Testis (tissue), 3 donors: ENCODE data around the gene MYDGF. TPM values are rescaled to one million over a fixed set of nuclear protein-coding genes. Genes with fewer than 3 reads are reported as not detected.
A peak's percentile ranks its signal among the peaks of the same experiment; 100 is the strongest.
"Not testable (repeated sequence)": the region's sequence is repeated elsewhere in the genome, so short reads cannot be mapped to it uniquely, and the experiment has no call there.

Source experiments
- DNase-seq: peaks from one replicate; pipeline ENCODE4 v3.0.0-alpha.2; 2019
- H3K27ac ChIP-seq, 2 donors: fragments of 200-600 bp; sonication (generic); one replicate each; pipeline ENCODE4 v1.5.1; 2019
- H3K27me3 ChIP-seq: fragments of 200-600 bp; sonication (generic); one replicate; pipeline ENCODE4 v1.5.1; 2019
- H3K36me3 ChIP-seq: fragments of 200-600 bp; sonication (generic); one replicate; pipeline ENCODE4 v1.5.1; 2017; ENCODE audit warnings: low read depth; ENCODE audit errors: missing control alignments
- H3K4me1 ChIP-seq: fragments of 200-600 bp; sonication (generic); one replicate; pipeline ENCODE4 v1.5.1; 2019
- H3K4me3 ChIP-seq, 2 donors: fragments of 200-600 bp; sonication (generic); one replicate each; pipeline ENCODE4 v1.5.1; 2017 to 2019
- H3K9me3 ChIP-seq: fragments of 200-600 bp; sonication (generic); one replicate; pipeline ENCODE4 v1.5.1; 2017
- POLR2A ChIP-seq: fragments of 450-650 bp; IDR thresholded peaks from one replicate; pipeline ENCODE4 v1.6.1; 2017; ENCODE audit warnings: antibody characterized with exemption, mild to moderate bottlenecking, moderate library complexity
- WGBS, 2 donors: methylation state at CpG; one replicate each; pipeline ENCODE4 v1.1.5; 2018; 5-methylcytosine and 5-hydroxymethylcytosine counted together
- intact Hi-C: fragments of 100-400 bp; cut with DNase I; formaldehyde crosslinking; loops from one replicate; pipeline ENCODE4 v1.15.1; 2023; ENCODE audit warnings: low total_unique reads
- polyA plus RNA-seq: library from polyadenylated mRNA; stranded (reverse); fragments of 350-450 nt; fragmentation: Illumina TruSeq; extraction: RNeasy Lipid Tissue Mini Kit (QIAGEN cat#74804); gene quantifications from one replicate; pipeline ENCODE4 v1.2.3, GENCODE V29; 2014; ENCODE audit warnings: low read depth, low replicate concordance; ENCODE audit not compliant: insufficient read depth
- total RNA-seq, 2 donors: library from RNA; depleted of rRNA; stranded (reverse); fragments of >200 nt; gene quantifications; one replicate each; pipeline ENCODE4 v1.2.3, GENCODE V29; 2016
- TF ChIP-seq, protein P1 (sequence below), 3 experiments: fragments of 450-650 bp in 2 of 3; fragments of 200-600 bp in 1 of 3; sonication (generic) in 1 of 3; IDR thresholded peaks; one replicate each; pipeline ENCODE4 v1.5.1; 2016 to 2019; ENCODE audit warnings: antibody characterized with exemption in 3 of 3, mild to moderate bottlenecking in 2 of 3, moderate library complexity in 1 of 3

The MYDGF gene
- total and polyA plus RNA-seq, 3 donors from 2014 or later = 51.6 to 87.0 (median 61.4) TPM

DNA sequence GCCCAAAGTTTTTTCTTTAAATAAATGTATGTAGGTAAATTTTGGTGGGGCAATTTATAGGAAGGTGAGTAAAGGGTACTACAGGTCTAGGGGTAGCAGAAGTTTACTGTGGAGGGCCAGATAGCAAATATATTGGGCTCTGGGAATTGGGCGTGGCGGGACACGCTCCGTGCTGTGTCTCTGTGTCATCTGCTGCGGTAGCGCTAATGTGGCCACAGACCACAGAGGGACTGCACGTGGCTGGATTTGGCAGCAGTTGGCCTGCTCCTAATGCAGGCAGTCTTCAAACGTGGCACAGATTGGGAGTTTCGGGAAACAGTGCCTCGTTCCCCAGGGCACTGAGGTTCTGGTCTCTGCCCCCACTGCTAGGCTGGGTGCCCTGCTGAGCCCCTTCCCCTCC is 16.6 kb upstream of the MYDGF start:
- no peak overlapping the region for H3K4me3 ChIP-seq
- 98 to 99% methylated on average over 7 to 10 of the region's 10 CpGs for WGBS, 2 donors
- H3K9me3 ChIP-seq = no peaks in the 10 kb centered on the region
- no peaks in the 10 kb centered on the region for H3K36me3 ChIP-seq
- no peaks in the 10 kb centered on the region for H3K27me3 ChIP-seq
- H3K27ac ChIP-seq = no peak overlapping the region
- no peak for TF ChIP-seq POLR2A
- intact Hi-C loops = no loop called here
- H3K4me1 ChIP-seq = no peaks in the 10 kb centered on the region
- DNase-seq = no peak

DNA sequence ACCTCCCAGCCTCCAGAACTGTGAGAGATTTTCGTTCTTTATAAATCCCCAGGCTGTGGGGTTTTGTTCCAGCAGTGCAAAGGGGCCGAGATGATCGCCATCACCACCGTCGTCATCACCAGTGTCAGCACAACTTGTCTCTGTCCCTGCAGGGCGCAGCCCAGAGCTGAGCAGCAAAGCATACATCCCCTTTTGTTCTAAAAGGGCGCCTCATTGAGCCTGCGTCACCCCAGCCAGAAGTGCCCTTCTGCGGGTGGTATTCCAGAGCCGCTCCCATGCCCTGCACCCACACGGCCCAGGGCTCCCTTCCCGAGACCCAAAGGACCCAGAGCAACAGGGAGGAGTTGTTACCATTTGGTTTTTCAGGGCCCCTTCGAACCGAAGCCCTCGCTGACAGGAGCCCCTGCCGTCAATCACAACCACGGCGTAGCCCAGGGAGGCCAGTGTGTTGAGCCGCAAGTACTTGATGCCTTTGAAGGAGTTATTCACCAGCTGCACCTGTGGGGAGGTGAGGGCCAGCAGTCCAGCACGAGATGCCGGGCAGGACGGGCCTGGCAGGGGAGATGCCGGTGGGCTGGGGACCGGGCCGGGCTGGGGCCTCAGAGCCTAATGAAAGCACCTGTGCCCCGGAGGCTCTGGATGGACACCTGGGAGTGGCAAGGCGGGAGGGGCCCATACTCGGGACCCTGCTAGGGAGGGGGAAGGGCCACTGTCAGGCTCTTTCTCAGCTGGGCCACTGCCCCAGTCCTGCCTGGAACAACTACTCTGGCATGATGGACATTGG is 14.4 kb upstream of the MYDGF start:
- DNase-seq = no peak
- Histone ChIP-seq H3K4me3 (no peak overlapping the region), H3K27me3 (no peaks in the 10 kb centered on the region), H3K9me3 (no peaks in the 10 kb centered on the region), H3K36me3 (no peaks in the 10 kb centered on the region), H3K4me1 (no peaks in the 10 kb centered on the region), H3K27ac (no peak overlapping the region)
- 93 to 97% methylated on average over 24 to 28 of the region's 28 CpGs for WGBS, 2 donors
- TF ChIP-seq POLR2A = no peak
- TF ChIP-seq, protein P1, sequence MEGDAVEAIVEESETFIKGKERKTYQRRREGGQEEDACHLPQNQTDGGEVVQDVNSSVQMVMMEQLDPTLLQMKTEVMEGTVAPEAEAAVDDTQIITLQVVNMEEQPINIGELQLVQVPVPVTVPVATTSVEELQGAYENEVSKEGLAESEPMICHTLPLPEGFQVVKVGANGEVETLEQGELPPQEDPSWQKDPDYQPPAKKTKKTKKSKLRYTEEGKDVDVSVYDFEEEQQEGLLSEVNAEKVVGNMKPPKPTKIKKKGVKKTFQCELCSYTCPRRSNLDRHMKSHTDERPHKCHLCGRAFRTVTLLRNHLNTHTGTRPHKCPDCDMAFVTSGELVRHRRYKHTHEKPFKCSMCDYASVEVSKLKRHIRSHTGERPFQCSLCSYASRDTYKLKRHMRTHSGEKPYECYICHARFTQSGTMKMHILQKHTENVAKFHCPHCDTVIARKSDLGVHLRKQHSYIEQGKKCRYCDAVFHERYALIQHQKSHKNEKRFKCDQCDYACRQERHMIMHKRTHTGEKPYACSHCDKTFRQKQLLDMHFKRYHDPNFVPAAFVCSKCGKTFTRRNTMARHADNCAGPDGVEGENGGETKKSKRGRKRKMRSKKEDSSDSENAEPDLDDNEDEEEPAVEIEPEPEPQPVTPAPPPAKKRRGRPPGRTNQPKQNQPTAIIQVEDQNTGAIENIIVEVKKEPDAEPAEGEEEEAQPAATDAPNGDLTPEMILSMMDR (IDR thresholded peaks at IDR 0.05) = no peak
- intact Hi-C loops = no loop called here

DNA sequence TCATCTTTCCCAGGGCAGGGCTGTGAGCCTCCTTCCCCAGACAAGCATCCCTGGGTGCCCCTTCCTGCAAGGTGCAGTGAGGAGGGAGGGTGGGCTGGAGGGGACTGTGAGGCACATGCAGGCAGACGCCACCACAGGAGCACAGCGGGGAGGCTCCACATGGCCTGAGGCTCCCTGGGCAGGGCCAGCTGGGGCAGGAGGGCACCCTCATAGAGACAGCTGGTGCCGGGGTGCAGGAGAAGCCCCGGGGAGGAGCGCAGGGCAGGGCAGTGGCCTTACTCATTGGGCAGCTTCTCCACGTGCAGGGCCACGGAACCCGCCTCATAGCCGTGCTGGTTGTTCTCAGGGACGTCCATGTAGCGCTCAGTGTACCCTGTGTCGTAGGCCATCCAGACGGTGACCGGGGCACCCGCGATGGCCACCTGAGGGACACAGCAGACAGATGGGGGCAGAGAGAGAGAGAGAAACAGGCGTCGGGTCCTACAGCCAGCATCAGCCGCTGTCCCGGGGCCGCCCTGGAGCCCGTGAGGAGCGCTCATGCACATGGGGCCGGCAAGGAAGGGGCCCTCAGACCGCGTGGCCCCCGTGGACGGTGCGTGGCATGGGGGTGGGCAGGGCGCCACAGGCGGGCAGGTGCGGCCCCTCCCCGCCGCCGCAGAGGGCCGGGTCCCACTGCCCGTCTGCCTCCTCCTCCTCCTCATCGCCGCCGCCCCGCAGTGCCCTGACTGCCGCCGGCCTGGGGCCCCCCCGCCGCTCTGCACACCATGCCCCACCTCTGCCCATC is 12.5 kb upstream of the MYDGF start:
- TF ChIP-seq, protein P1 (IDR thresholded peaks at IDR 0.05) = no peak
- TF ChIP-seq POLR2A = no peak
- WGBS, 2 donors = 91 to 98% methylated on average over 30 to 45 of the region's 45 CpGs
- Histone ChIP-seq H3K4me1 (no peaks in the 10 kb centered on the region), H3K36me3 (no peaks in the 10 kb centered on the region), H3K9me3 (no peaks in the 10 kb centered on the region), H3K27me3 (no peaks in the 10 kb centered on the region), H3K27ac (no peak overlapping the region), H3K4me3 (no peak overlapping the region)
- intact Hi-C loops = no loop called here
- DNase-seq = no peak

DNA sequence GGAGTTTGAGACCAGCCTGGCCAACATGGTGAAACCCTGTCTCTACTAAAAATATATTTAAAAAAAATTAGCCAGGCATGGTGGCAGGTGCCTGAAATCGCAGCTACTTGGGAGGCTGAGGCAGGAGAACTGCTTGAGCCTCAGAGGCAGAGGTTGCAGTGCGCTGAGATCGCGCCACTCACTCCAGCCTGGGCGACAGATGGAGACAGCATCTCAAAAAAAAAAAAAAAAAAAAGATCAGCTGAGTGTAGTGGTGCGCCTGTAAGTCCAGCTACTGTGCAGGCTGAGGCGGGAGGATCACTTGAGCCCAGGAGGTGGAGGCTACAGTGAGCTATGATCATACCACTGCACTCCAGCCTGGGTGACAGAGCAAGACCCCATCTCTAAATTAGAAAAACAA is 9.9 kb upstream of the MYDGF start:
- H3K4me1 ChIP-seq, H3K27me3 ChIP-seq, H3K36me3 ChIP-seq, DNase-seq, H3K4me3 ChIP-seq, intact Hi-C loops, H3K9me3 ChIP-seq, H3K27ac ChIP-seq: not testable (repeated sequence)
- 87 to 97% methylated on average over 7 of the region's 7 CpGs for WGBS, 2 donors

DNA sequence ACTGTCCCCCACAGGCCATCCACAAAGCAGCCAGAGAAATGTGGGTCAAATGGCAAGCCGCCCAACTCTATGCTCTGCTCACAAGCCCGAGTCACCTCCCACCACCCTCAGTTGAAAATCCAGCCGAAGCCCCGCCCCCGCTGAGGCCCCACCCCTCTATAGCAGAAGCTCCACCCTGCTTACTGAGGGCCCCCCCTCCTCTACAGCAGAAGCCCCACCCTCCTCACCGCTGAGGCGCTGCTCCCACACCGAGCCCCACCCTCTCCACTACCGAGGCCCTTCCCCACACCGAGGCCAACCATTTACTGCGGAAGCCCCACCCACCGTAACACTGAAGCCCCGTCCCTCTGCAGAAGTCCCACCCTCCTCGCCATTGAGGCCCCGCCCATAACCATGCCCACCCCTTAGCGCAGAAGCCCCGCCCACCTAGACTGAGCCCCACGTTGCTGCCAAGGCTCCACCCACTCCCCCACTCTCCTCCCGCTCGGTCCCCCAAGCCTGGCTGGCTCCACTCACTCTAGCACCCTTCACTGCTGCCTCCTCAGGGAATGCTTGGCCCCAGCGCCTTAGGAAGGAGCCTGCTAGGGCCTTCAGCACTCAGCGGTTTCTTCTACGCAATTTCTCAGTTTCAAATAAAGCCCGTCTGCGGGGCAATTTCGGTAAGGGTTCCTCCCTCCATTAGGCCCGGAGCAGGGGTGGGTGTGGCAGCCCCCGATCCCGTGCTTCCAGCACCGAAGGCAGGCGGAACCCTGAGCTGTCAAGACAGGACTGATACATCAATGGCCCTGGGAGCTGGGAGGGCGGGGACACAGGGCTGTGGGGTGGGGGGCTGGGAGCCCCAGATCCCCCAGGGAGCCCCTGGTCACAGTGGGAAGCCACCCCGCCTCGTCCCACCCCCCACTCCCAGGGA is 9.0 kb upstream of the MYDGF start:
- H3K27ac ChIP-seq = no peak overlapping the region
- H3K27me3 ChIP-seq = no peaks in the 10 kb centered on the region
- H3K4me3 ChIP-seq = peak overlapping the region in 1 of 2 donors; percentile 50
- WGBS, 2 donors = 62 to 64% methylated on average over 30 to 34 of the region's 34 CpGs
- intact Hi-C loops = no loop called here
- H3K9me3 ChIP-seq = no peaks in the 10 kb centered on the region
- TF ChIP-seq, protein P1 (IDR thresholded peaks at IDR 0.05) = no peak
- no peak for TF ChIP-seq POLR2A
- no peaks in the 10 kb centered on the region for H3K4me1 ChIP-seq
- peak; percentile 69 for DNase-seq
- no peaks in the 10 kb centered on the region for H3K36me3 ChIP-seq
